ENCODE measurements around the gene PIR. TPM values are rescaled to one million over a fixed set of nuclear protein-coding genes. Genes with fewer than 3 reads are reported as not detected.

Gene PIR
- total and polyA plus RNA-seq, 4 experiments from 2014 or later, result 0.53 TPM; not detected in 3

GRCh38 chrX:15492469-15492868 is 664 bp downstream of the PIR start:
- peaks cover 0 to 4% of the 10 kb centered on the region in 2 donors for H3K27me3 Mint-ChIP-seq
- no peak overlapping the region for H3K27ac Mint-ChIP-seq
- peak overlapping the region in 2 of 8 donors; percentile 9 to 15 for H3K4me3 Mint-ChIP-seq
- ChIA-PET POLR2A (ENCODE audit: partially characterized antibody) (no interaction called here), CTCF (ENCODE audit: partially characterized antibody) (interaction anchor here (0.9 to 1.3 kb wide), 3 partner anchors 9 to 951 kb away, joined by 3 to 4 read pairs (median 3); no protein-coding TSS in a partner anchor)
- no peaks in the 10 kb centered on the region for H3K9me3 ChIP-seq (ENCODE audit: control insufficient read depth in 1 of 2, low read length in 2 of 2)
- DNase-seq, result no peak
- intact Hi-C loops (cut with micrococcal nuclease), result no loop called here
- peaks cover 2 to 8% (median 4%) of the 10 kb centered on the region in 4 donors for H3K4me1 Mint-ChIP-seq
- peaks cover 3% of the 10 kb centered on the region for H3K4me1 ChIP-seq (ENCODE audit: insufficient read depth, low read length)
- H3K36me3 Mint-ChIP-seq, result no peaks in the 10 kb centered on the region
- no peaks in the 10 kb centered on the region for H3K36me3 ChIP-seq (ENCODE audit: insufficient read depth, low read length)
- no peaks in the 10 kb centered on the region for H3K27me3 ChIP-seq (ENCODE audit: insufficient read depth, low read length)
- no peak overlapping the region for H3K4me3 ChIP-seq (ENCODE audit: low read length in 2 of 2)
- H3K9me3 Mint-ChIP-seq, result no peaks in the 10 kb centered on the region
- H3K27ac ChIP-seq (ENCODE audit: low read depth, low read length), result no peak overlapping the region

- Mint-ChIP-seq H3K27me3 (peaks cover 0 to 7% of the 10 kb centered on the region in 2 donors), H3K4me3 (no peak overlapping the region), H3K27ac (no peak overlapping the region), H3K9me3 (no peaks in the 10 kb centered on the region), H3K36me3 (no peaks in the 10 kb centered on the region), H3K4me1 (no peaks in the 10 kb centered on the region)
- intact Hi-C loops (cut with micrococcal nuclease), result no loop called here
- CTCF ChIA-PET (ENCODE audit: partially characterized antibody), result no interaction called here
- POLR2A ChIA-PET (ENCODE audit: partially characterized antibody), result no interaction called here
- H3K27me3 ChIP-seq (ENCODE audit: insufficient read depth, low read length), result no peaks in the 10 kb centered on the region
- DNase-seq, result no peak
- no peaks in the 10 kb centered on the region for H3K4me1 ChIP-seq (ENCODE audit: insufficient read depth, low read length)
- no peak overlapping the region for H3K27ac ChIP-seq (ENCODE audit: low read depth, low read length)
- H3K36me3 ChIP-seq (ENCODE audit: insufficient read depth, low read length), result no peaks in the 10 kb centered on the region
- H3K9me3 ChIP-seq (ENCODE audit: control insufficient read depth in 1 of 2, low read length in 2 of 2), result no peaks in the 10 kb centered on the region
- H3K4me3 ChIP-seq (ENCODE audit: low read length in 2 of 2), result no peak overlapping the region
Observed at GRCh38 chrX:15483891-15484290, 9.2 kb downstream of the PIR start.

- H3K27me3 Mint-ChIP-seq, result peaks cover 1% of the 10 kb centered on the region in 2 donors
- CTCF ChIA-PET (ENCODE audit: partially characterized antibody), result no interaction called here
- intact Hi-C loops (cut with micrococcal nuclease), result no loop called here
Observed at GRCh38 chrX:15475486-15475885, 17.6 kb downstream of the PIR start.

GRCh38 chrX:15475021-15475420 is 18.1 kb downstream of the PIR start:
- ChIA-PET CTCF (ENCODE audit: partially characterized antibody) (no interaction called here), POLR2A (ENCODE audit: partially characterized antibody) (no interaction called here)
- no peak for DNase-seq
- Mint-ChIP-seq H3K36me3 (no peaks in the 10 kb centered on the region), H3K27ac (no peak overlapping the region), H3K4me1 (peaks cover 0 to 1% (median 0%) of the 10 kb centered on the region in 4 donors), H3K4me3 (no peak overlapping the region), H3K27me3 (peaks cover 1% of the 10 kb centered on the region in 2 donors), H3K9me3 (no peaks in the 10 kb centered on the region)
- Histone ChIP-seq H3K4me1 (ENCODE audit: insufficient read depth, low read length) (no peaks in the 10 kb centered on the region), H3K27me3 (ENCODE audit: insufficient read depth, low read length) (no peaks in the 10 kb centered on the region), H3K27ac (ENCODE audit: low read depth, low read length) (no peak overlapping the region), H3K9me3 (ENCODE audit: control insufficient read depth in 1 of 2, low read length in 2 of 2) (no peaks in the 10 kb centered on the region), H3K4me3 (ENCODE audit: low read length in 2 of 2) (no peak overlapping the region), H3K36me3 (ENCODE audit: insufficient read depth, low read length) (no peaks in the 10 kb centered on the region)
- intact Hi-C loops (cut with micrococcal nuclease), result no loop called here

More at GRCh38 chrX:15475486-15475885, 17.6 kb downstream of the PIR start:
- H3K4me3 Mint-ChIP-seq, result no peak overlapping the region
- Histone ChIP-seq H3K4me1 (ENCODE audit: insufficient read depth, low read length) (no peaks in the 10 kb centered on the region), H3K27ac (ENCODE audit: low read depth, low read length) (no peak overlapping the region), H3K9me3 (ENCODE audit: control insufficient read depth in 1 of 2, low read length in 2 of 2) (no peaks in the 10 kb centered on the region), H3K36me3 (ENCODE audit: insufficient read depth, low read length) (no peaks in the 10 kb centered on the region), H3K4me3 (ENCODE audit: low read length in 2 of 2) (no peak overlapping the region), H3K27me3 (ENCODE audit: insufficient read depth, low read length) (no peaks in the 10 kb centered on the region)
- no peaks in the 10 kb centered on the region for H3K36me3 Mint-ChIP-seq
- POLR2A ChIA-PET (ENCODE audit: partially characterized antibody), result no interaction called here
- H3K27ac Mint-ChIP-seq, result no peak overlapping the region
- no peak for DNase-seq
- no peaks in the 10 kb centered on the region for H3K9me3 Mint-ChIP-seq
- H3K4me1 Mint-ChIP-seq, result peaks cover 0 to 1% (median 0%) of the 10 kb centered on the region in 4 donors

GRCh38 chrX:15474028-15474427 is 19.1 kb downstream of the PIR start:
- Histone ChIP-seq H3K4me1 (ENCODE audit: insufficient read depth, low read length) (no peaks in the 10 kb centered on the region), H3K27me3 (ENCODE audit: insufficient read depth, low read length) (no peaks in the 10 kb centered on the region), H3K27ac (ENCODE audit: low read depth, low read length) (no peak overlapping the region), H3K4me3 (ENCODE audit: low read length in 2 of 2) (no peak overlapping the region), H3K36me3 (ENCODE audit: insufficient read depth, low read length) (no peaks in the 10 kb centered on the region), H3K9me3 (ENCODE audit: control insufficient read depth in 1 of 2, low read length in 2 of 2) (no peaks in the 10 kb centered on the region)
- DNase-seq, result no peak
- H3K4me3 Mint-ChIP-seq, result no peak overlapping the region
- peaks cover 0 to 1% (median 0%) of the 10 kb centered on the region in 4 donors for H3K4me1 Mint-ChIP-seq
- peaks cover 1% of the 10 kb centered on the region in 2 donors for H3K27me3 Mint-ChIP-seq
- intact Hi-C loops (cut with micrococcal nuclease), result no loop called here
- CTCF ChIA-PET (ENCODE audit: partially characterized antibody), result no interaction called here
- H3K9me3 Mint-ChIP-seq, result no peaks in the 10 kb centered on the region
- H3K36me3 Mint-ChIP-seq, result no peaks in the 10 kb centered on the region
- POLR2A ChIA-PET (ENCODE audit: partially characterized antibody), result no interaction called here
- H3K27ac Mint-ChIP-seq, result no peak overlapping the region

- Histone ChIP-seq H3K27ac (ENCODE audit: low read depth, low read length) (no peak overlapping the region), H3K36me3 (ENCODE audit: insufficient read depth, low read length) (no peaks in the 10 kb centered on the region), H3K27me3 (ENCODE audit: insufficient read depth, low read length) (no peaks in the 10 kb centered on the region), H3K9me3 (ENCODE audit: control insufficient read depth in 1 of 2, low read length in 2 of 2) (no peaks in the 10 kb centered on the region), H3K4me1 (ENCODE audit: insufficient read depth, low read length) (no peaks in the 10 kb centered on the region), H3K4me3 (ENCODE audit: low read length in 2 of 2) (no peak overlapping the region)
- peaks cover 0 to 1% of the 10 kb centered on the region in 2 donors for H3K27me3 Mint-ChIP-seq
- ChIA-PET CTCF (ENCODE audit: partially characterized antibody) (no interaction called here), POLR2A (ENCODE audit: partially characterized antibody) (no interaction called here)
- no peaks in the 10 kb centered on the region for H3K9me3 Mint-ChIP-seq
- H3K27ac Mint-ChIP-seq, result no peak overlapping the region
- intact Hi-C loops (cut with micrococcal nuclease), result no loop called here
- peaks cover 0 to 1% (median 0%) of the 10 kb centered on the region in 4 donors for H3K4me1 Mint-ChIP-seq
- DNase-seq, result no peak
- H3K36me3 Mint-ChIP-seq, result no peaks in the 10 kb centered on the region
- no peak overlapping the region for H3K4me3 Mint-ChIP-seq
Observed at GRCh38 chrX:15472531-15472930, 20.6 kb downstream of the PIR start.

- Mint-ChIP-seq H3K27ac (no peak overlapping the region), H3K4me1 (peaks cover 0 to 1% (median 0%) of the 10 kb centered on the region in 4 donors), H3K36me3 (no peaks in the 10 kb centered on the region), H3K27me3 (peaks cover 0 to 1% of the 10 kb centered on the region in 2 donors), H3K4me3 (no peak overlapping the region), H3K9me3 (no peaks in the 10 kb centered on the region)
- DNase-seq, result peak; percentile 42 to 50 (median 50)
- Histone ChIP-seq H3K27ac (ENCODE audit: low read depth, low read length) (no peak overlapping the region), H3K36me3 (ENCODE audit: insufficient read depth, low read length) (no peaks in the 10 kb centered on the region), H3K9me3 (ENCODE audit: control insufficient read depth in 1 of 2, low read length in 2 of 2) (no peaks in the 10 kb centered on the region), H3K4me1 (ENCODE audit: insufficient read depth, low read length) (no peaks in the 10 kb centered on the region), H3K4me3 (ENCODE audit: low read length in 2 of 2) (no peak overlapping the region), H3K27me3 (ENCODE audit: insufficient read depth, low read length) (no peaks in the 10 kb centered on the region)
- POLR2A ChIA-PET (ENCODE audit: partially characterized antibody), result no interaction called here
- CTCF ChIA-PET (ENCODE audit: partially characterized antibody), result interaction anchor here (0.8 to 1.0 kb wide), 3 partner anchors 10 to 1232 kb away, joined by 3 read pairs; no protein-coding TSS in a partner anchor
- intact Hi-C loops (cut with micrococcal nuclease), result no loop called here
Observed at GRCh38 chrX:15471028-15471427, 22.1 kb downstream of the PIR start.
